ENCODE measurements around the gene PCK2.

GRCh38 chr14:24064856-24065255 lies 29.3 kb upstream of the PCK2 start:
- TF ChIP-seq, protein P1, sequence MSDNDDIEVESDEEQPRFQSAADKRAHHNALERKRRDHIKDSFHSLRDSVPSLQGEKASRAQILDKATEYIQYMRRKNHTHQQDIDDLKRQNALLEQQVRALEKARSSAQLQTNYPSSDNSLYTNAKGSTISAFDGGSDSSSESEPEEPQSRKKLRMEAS (IDR thresholded peaks at IDR 0.05) = no peak
- no peak for TF ChIP-seq NFIC (IDR thresholded peaks at IDR 0.05)
